AG09309 (cell line): Measurements from ENCODE around the gene JAK1.

ENCODE experiments used
- DNase-seq: peaks from one replicate; pipeline ENCODE4 v3.0.0-alpha.2; 2010; ENCODE audit warnings: low read depth
- H3K4me3 ChIP-seq: 2 replicates; pipeline ENCODE4 v1.5.1; 2011; ENCODE audit warnings: mild to moderate bottlenecking, low read depth, low read length, moderate library complexity; ENCODE audit not compliant: control insufficient read depth
- CTCF ChIP-seq: IDR thresholded peaks from 2 replicates; pipeline ENCODE4 v1.5.1; 2011; ENCODE audit warnings: mild to moderate bottlenecking, low read depth, low read length, inconsistent platforms; ENCODE audit not compliant: insufficient read depth, control insufficient read depth; ENCODE audit errors: missing control alignments

The JAK1 gene

GRCh38 chr1:64847666-64848065 lies 118.7 kb downstream of the JAK1 start:
- no peak for TF ChIP-seq CTCF
- H3K4me3 ChIP-seq, result no peak overlapping the region
- no peak for DNase-seq

DNA sequence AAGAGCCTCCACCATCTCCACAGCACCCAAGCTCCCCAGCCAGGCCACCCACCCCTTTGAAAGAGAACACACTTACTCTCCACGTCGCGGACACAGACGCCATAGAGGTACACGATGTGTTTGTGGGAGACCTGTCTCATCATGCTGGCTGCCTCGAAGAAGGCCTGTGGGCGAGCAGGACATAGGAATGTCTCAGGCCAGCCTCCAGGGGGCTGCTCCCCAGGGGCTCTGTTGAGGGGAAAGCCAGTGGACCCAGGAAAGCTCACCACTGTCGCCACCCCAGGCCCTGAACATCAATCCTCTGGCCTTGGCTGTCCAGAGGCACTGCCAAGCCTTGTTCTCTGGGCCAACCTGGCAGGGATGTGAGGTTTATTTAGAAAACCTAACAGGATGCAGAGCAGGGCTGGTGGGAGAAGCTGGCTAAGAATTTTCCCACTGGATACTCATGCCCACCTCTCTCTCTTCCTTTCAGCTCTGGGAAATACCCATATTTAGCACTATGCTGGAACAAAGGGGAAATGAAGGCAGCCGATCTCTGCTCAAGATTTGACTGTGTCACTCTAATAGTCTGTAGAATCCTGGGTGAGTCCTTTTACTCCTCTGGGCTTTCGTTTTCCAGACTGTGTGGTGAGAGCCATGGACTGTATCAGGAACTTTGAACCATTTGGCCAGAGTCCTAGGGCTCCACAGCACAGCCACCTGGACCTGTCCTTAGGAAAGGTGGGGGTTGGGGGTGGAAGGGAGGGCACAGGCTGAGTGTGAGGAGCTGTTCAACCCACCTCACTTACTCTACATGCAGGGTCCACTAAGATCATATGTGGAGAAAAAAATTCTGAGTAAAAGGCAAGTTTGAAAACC lies 119.5 kb downstream of the JAK1 start:
- no peak overlapping the region for H3K4me3 ChIP-seq
- no peak for TF ChIP-seq CTCF
- DNase-seq, result no peak

DNA sequence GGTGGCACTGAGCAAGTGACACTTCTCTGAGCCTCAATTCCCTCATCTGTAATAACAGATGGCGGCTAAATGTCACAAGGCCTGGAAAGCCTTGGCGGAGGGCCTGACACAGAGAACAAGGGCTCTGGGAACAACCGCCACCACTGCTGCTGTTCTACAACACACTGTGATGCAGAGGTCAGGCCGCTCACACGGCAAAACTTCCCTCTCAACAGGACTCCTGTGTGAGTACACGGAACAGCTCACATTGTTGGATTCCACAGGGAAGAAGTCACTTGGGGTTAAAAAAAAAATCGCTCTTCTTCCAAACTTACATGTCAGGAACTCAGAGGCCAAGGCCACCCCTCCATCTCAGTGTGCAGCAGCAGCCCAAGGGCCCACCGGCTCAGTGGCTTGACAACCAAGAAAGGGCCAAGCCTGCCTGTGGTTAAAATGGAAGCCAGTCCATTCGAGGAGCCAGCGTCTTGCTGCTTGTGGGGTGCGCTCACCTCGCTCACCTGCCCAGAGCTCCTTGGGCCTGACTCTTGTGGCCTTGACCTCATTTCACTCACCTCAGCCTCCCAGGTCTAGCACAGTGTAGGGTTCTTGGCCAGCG lies 120.4 kb downstream of the JAK1 start:
- TF ChIP-seq CTCF, result no peak
- no peak overlapping the region for H3K4me3 ChIP-seq
- no peak for DNase-seq

- no peak for TF ChIP-seq CTCF
- DNase-seq, result no peak
- H3K4me3 ChIP-seq, result no peak overlapping the region
Observed at GRCh38 chr1:64844609-64845008, 121.7 kb downstream of the JAK1 start.

DNA sequence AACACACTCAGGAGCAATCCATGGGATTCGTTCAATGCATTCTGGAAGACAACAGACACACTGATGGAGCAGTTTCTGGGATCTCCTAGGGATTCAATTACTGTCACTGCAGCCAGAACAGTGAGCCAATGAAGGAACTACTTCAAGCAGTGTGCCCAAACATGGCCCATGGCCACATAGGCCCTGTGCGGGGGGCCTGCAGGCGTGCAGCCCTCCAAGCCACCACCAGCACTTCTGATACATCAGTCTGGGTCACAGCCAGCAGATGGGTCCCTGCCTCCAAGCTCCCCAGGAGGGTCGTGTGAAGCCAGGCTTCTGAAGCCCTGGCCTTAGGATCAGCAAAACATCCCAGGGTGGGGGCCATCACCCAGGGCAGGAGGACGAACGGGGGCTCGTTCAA lies 122.2 kb downstream of the JAK1 start:
- DNase-seq, result no peak
- H3K4me3 ChIP-seq, result no peak overlapping the region
- TF ChIP-seq CTCF, result no peak

DNA sequence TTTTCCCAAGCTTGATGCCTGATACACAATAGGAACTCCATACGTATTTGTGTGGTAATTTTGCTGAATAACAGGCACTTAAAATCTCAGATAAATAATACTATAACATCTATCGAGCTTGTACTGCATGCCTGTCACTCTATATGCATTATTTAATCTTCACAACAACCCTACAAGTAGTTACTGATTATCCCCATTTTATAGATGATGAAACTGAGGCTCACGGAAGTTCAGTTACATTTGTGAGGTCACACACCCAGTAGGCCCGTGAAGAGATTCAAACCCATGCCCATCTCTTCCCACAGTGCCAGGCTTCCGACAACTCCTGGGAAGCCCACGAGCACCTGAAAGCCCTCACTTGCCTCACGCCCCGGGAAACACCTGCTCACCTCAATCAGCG lies 122.7 kb downstream of the JAK1 start:
- no peak for TF ChIP-seq CTCF
- no peak for DNase-seq

More for the DNA sequence above, 122.7 kb downstream of the JAK1 start:
- H3K4me3 ChIP-seq, result no peak overlapping the region
